Breast epithelium (tissue), 3 donors: ENCODE measurements around the gene IMPG2.

Source experiments
- CTCF ChIP-seq, 3 donors: fragments of 450-650 bp; IDR thresholded peaks; one replicate each; pipeline ENCODE4 v1.5.1; 2016 to 2017; ENCODE audit warnings: antibody characterized with exemption in 3 of 3, mild to moderate bottlenecking in 3 of 3, moderate library complexity in 3 of 3
- POLR2AphosphoS5 ChIP-seq, 3 donors: sonication (generic); formaldehyde crosslinking; IDR thresholded peaks; one replicate each; pipeline ENCODE4 v1.6.1; 2017; ENCODE audit warnings: antibody characterized with exemption in 3 of 3

DNA sequence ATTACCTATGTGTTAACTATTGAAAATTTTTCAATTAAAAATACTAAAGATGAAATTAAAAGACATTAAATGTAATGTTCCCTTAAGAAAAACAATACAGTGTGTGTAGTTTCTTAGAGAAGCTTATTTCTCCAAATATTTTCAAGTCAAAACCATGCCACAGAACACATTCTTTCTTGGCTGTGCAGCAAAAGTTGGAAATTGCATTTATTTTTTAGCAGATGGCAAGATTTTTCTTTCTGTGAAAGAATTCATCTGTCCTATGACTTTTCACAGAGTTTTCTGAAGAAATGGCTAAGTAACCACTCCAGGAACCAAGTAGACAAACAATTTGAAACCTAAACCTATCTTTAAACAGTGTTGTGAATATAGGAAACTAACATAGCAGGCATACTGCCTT lies 47.2 kb downstream of the IMPG2 start:
- TF ChIP-seq POLR2AphosphoS5 (IDR thresholded peaks at IDR 0.05) (no peak), CTCF (IDR thresholded peaks at IDR 0.05) (no peak)
